ENCODE results near the gene TIFAB.

Gene TIFAB

DNA sequence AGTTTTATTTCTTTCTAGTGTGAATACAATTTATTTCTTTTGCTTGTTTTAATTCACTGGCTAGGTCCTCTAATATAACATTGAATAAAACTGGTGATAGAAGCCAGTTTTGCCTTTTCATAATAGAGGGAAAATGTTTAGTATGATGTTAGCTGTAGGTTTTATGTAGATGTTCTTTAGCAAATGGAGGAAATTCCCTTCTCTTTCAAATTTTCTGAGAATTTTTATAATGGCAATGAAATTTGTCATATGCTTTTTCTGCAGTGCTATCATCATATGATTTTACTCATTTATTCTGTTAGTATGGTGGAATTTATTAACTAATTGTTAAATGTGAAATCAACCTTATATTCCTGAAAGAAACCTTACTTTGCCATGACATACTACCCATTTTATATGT, 35.1 kb downstream of the TIFAB start:
- DNase-seq: no peak

DNA sequence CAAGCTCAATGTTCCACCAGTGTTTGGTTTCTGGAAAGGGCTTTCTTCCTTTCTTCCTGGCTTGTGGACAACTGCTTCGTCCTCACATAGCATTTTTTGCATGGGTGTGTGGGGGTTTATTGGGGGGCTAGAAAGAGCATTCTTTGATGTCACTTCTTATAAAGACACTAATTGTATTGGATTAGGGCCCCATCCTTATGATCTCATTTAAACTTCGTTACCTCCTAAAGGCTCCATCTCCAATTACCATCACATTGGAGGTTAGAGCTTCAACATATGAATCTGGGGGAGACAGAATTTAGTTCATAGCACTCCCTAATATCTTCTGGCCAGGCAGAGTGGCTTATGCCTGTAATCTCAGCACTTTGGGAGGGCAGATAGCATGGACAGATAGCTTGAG, 47.1 kb downstream of the TIFAB start:
- DNase-seq: no peak

GRCh38 chr5:135402031-135402430, 50.1 kb downstream of the TIFAB start:
- DNase-seq: no peak

DNA sequence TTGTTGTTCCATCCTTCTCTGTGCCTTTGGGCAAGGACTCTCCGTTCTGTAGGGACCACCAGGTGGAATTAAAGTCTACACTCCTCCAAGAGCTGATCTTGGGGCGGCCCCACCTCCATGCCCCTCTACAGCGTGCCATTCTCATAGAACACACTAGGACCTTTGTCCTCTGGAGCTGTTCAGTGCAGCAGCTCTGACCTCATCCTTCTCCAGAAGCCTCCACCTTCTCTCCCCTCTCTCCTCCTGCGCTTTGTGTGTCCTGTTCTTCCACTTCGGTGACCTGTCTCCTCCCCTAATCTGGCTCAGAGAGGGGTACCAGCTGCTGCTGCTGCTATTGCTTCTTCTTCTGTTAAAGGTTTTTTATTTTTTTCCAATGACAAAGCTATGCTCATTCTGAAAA, 51.3 kb downstream of the TIFAB start:
- no peak for DNase-seq

DNA sequence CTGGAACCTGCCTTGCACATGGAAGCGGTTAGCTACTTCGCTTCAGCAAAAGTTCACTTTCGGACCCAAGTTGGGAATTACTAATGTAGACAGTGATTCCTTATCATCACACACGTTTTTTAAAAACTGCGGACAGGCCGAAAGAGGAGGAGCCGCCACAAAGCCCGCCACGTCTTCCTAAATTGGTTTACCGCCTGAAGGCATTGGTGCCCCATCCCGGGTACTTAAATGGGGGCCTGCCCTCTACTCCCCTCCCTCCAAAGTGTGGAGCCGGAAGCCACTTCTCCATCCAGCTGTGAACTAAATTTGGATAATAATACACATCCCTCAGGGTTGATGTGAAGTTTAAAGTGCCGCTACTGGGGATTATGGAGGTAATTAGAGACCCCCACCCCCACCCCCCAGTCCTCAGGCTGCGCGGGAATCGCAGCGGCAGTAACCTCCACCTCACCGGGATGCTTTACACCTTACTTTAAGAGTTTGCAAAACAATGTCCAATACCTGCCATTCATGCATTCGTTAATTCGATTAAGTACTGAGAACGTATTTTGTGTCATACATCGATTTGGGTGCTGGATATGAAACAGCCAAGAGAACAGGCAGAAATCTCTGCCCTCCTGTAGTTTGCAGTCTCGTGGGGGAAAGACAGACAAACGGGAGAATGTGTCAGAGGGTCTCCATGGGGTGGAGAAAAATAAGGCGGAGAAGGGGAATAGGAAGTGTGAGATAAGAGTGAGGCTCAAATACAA, 52.2 kb downstream of the TIFAB start:
- DNase-seq: no peak

DNA sequence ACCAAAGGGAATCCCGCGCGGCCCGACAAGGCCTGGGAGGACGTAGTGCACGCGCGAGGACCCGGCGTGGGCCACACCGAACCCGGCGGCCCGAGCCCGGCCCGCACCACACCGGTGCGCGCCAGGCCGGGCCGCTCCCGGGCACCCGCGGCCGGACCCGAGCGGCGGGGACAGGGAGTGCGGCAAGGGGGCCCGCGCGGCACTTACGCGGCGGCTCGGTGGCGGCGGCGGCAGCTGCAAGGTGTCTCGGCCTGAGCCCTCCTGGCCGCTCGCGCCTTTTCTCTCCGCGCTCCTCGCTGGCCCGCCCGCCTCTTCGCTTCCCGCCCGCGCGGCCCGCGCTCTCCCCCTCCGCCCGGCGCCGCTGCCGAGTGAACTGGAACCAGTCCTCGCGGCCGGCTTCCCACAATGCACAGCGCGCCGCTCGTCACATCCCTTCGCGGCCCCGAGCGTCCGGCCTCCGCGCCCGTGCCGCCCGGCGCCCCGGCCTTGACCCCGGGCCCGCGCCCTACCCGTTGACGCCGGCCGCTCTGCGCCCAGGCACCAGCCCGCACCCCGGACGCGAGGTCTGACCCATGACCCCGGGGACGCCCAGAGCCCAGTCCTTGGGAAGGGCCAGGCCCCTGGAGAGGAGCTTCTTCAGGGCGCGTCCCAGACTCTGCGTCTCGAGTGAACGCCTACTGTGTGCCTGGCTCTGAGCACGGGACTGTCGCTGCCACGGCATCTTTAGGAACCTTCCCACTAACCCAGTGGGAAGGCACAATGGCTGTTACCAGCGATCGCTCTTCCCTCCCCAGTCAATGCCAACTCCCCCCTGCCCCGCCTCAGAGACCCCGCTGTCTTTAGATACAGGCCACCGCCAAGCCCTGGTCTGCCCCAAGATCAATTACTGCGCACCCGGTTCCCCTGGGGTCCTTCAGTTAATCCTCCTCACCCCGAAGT, 53.0 kb downstream of the TIFAB start, which contains the start of gene MACROH2A1:
Gene MACROH2A1, minus strand, starts transcription at position 377 of the 939 bp plus-strand sequence. CDS start 10,138 bp downstream, outside the sequence.
- peak; percentile 62 to 66 (median 64) for DNase-seq

GRCh38 chr5:135398160-135398854, 53.8 kb downstream of the TIFAB start:
- peak in 3 of 4 experiments; percentile 21 to 28 (median 27) for DNase-seq

Measured in activated CD4-positive, CD25-positive, alpha-beta regulatory T cell (primary cell).